OCI-LY1 (cell line): ENCODE measurements around the gene SORCS3.

Experiments
- CTCF ChIP-seq: fragments of 200-600 bp; sonication (generic), shearing (Covaris generic); IDR thresholded peaks from 2 replicates; pipeline ENCODE4 v1.5.1; 2017; ENCODE audit warnings: mild to moderate bottlenecking, antibody characterized with exemption, low read length, moderate library complexity, mixed read lengths
- EZH2 ChIP-seq: fragments of 200-600 bp; sonication (generic), shearing (Covaris generic); IDR thresholded peaks from 2 replicates; pipeline ENCODE4 v1.8.0; 2017; ENCODE audit warnings: borderline replicate concordance, mixed run types, mild to moderate bottlenecking, antibody characterized with exemption, low read length, moderate library complexity, mixed read lengths

DNA sequence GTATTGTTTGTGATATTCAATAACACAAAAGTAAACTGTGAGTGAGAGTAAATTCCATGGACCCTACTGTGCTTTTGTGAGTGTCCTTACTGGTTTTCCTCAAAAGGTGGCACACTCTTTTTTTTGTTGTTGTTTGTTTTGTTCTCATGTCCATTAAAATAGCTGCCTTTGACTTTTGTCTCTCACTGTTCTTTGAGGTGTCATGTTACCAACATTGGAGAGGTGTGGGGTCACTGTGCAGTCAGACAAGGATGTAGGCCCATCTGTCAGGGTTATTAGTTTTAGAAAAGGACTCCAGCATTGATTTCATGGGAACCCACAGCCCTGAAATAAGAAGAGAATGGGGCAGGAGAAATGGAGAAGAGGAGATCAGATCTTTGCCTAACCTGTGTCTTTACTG, 383.1 kb downstream of the SORCS3 start:
- TF ChIP-seq EZH2 (no peak), CTCF (no peak)
